Measurements from ENCODE around the gene MAPK8IP1.

GRCh38 chr11:45892856-45893255, 7.4 kb downstream of the MAPK8IP1 start:
- TF ChIP-seq CTCF (IDR thresholded peaks at IDR 0.05) (no peak), EZH2 (IDR thresholded peaks at IDR 0.05) (no peak)

All from neural progenitor cell (in vitro differentiated cells).